Caco-2 (cell line): ENCODE results near the gene ACOX3. TPM values are rescaled to one million over a fixed set of nuclear protein-coding genes. Genes with fewer than 3 reads are reported as not detected.
"Not testable (repeated sequence)": the region's sequence is repeated elsewhere in the genome, so short reads cannot be mapped to it uniquely, and the experiment has no call there.

ENCODE experiments used
- BruUV-seq: library from RNA; stranded (reverse); fragments of 400-500 nt; replicated peaks from 2 replicates; lab custom pipeline; 2021; lab: Mats Ljungman, UMichigan
- CTCF ChIA-PET: fragments of 300-600 bp; sonication (Branson Sonifier 250); formaldehyde crosslinking; loops from one replicate; lab custom pipeline; 2022; ENCODE audit warnings: antibody characterized with exemption; lab: Charles Lee
- POLR2A ChIA-PET: fragments of 300-600 bp; sonication (Branson Sonifier 250); formaldehyde crosslinking; loops from one replicate; lab custom pipeline; 2022; ENCODE audit warnings: antibody characterized with exemption; lab: Charles Lee
- DNase-seq, 2 experiments: peaks; one replicate each; pipeline versions ENCODE4 v3.0.0 to v3.0.0-alpha.2; 2020 to 2022
- H3K27me3 ChIP-seq: replicated peaks from 2 replicates; pipeline ENCODE4 v1.6.0; 2011; ENCODE audit warnings: low read length; ENCODE audit not compliant: control insufficient read depth, insufficient read depth
- H3K36me3 ChIP-seq: 2 replicates; pipeline ENCODE4 v1.5.1; 2011; ENCODE audit warnings: low read length; ENCODE audit not compliant: control insufficient read depth, insufficient read depth
- H3K4me1 ChIP-seq: fragments of 250-450 bp; sonication (Bioruptor Pico); 2 replicates; pipeline ENCODE4 v1.5.1; 2020; ENCODE audit warnings: mild to moderate bottlenecking
- H3K4me3 ChIP-seq: 2 replicates; pipeline ENCODE4 v1.5.1; 2011; ENCODE audit warnings: low read depth, mild to moderate bottlenecking, control low read depth, low read length
- H3K9me3 ChIP-seq: fragments of 250-450 bp; sonication (Bioruptor Pico); 2 replicates; pipeline ENCODE4 v1.5.1; 2020; ENCODE audit warnings: mild to moderate bottlenecking, moderate library complexity
- H3K27ac Mint-ChIP-seq: one replicate; pipeline ENCODE4 v1.8.0; 2022; ENCODE audit warnings: mixed read lengths; ENCODE audit not compliant: unreplicated experiment
- H3K27me3 Mint-ChIP-seq: one replicate; pipeline ENCODE4 v1.8.0; 2022; ENCODE audit warnings: mixed read lengths; ENCODE audit not compliant: insufficient read depth, unreplicated experiment
- H3K36me3 Mint-ChIP-seq: one replicate; pipeline ENCODE4 v1.8.0; 2022; ENCODE audit warnings: mild to moderate bottlenecking, mixed read lengths; ENCODE audit not compliant: insufficient read depth, unreplicated experiment
- H3K4me1 Mint-ChIP-seq: one replicate; pipeline ENCODE4 v1.8.0; 2022; ENCODE audit warnings: low read depth, mixed read lengths; ENCODE audit not compliant: unreplicated experiment
- H3K4me3 Mint-ChIP-seq: one replicate; pipeline ENCODE4 v1.8.0; 2022; ENCODE audit warnings: mild to moderate bottlenecking, moderate library complexity, mixed read lengths; ENCODE audit not compliant: unreplicated experiment
- H3K9me3 Mint-ChIP-seq: one replicate; pipeline ENCODE4 v1.8.0; 2022; ENCODE audit warnings: mixed read lengths; ENCODE audit not compliant: unreplicated experiment
- intact Hi-C: fragments of 100-400 bp; cut with micrococcal nuclease; formaldehyde crosslinking; loops from one replicate; pipeline ENCODE4 v1.10.0; 2022; ENCODE audit not compliant: unreplicated experiment
- total RNA-seq: library from RNA; stranded (reverse); gene quantifications from 2 replicates; pipeline ENCODE4 v1.2.3, GENCODE V29; 2022
- TF ChIP-seq, protein P1 (sequence below), 2 experiments: fragments of 200-600 bp in 1 of 2; IDR thresholded peaks; 1 replicate in 1 of 2; 2 replicates in 1 of 2; pipeline versions ENCODE4 v1.5.1 to v1.8.0; 2011 to 2022; ENCODE audit warnings: antibody characterized with exemption in 1 of 2, control low read depth in 1 of 2, inconsistent platforms in 1 of 2, low read depth in 1 of 2, low read length in 1 of 2, mild to moderate bottlenecking in 1 of 2, moderate library complexity in 1 of 2; ENCODE audit not compliant: insufficient read depth in 1 of 2, severe bottlenecking in 1 of 2, unreplicated experiment in 1 of 2

Gene ACOX3
- total RNA-seq, 1 experiment from 2014 or later, result 11.5 TPM

DNA sequence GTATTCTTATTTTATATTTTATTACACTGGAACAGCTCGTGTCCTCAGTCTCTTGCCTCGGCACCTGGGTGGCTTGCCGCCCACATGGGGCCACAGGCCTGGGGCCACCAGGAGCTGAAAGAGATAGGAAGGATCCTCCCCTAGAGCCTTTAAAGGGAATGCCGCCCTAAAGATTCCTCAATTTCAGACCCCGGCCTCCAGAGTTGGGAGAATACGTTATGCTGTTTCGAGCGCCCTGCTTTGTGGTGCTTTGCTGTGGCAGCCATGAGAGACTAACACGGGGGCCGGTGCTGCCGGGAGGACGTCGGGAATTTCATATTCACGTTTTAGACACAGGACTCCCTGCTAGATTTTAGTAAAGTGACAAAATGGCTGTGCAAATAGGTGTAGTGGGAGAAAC, 33.2 kb downstream of the ACOX3 start:
- no peaks in the 10 kb centered on the region for H3K4me1 ChIP-seq
- H3K9me3 ChIP-seq, result no peaks in the 10 kb centered on the region
- no peak overlapping the region for H3K4me3 ChIP-seq
- ChIA-PET POLR2A (interaction anchor here (0.5 to 0.6 kb wide), 2 partner anchors 147 to 565 kb away, joined by 3 to 4 read pairs; no protein-coding TSS in a partner anchor), CTCF (interaction anchor here (1.0 to 1.6 kb wide), 2 partner anchors 165 to 231 kb away, joined by 3 to 4 read pairs; no protein-coding TSS in a partner anchor)
- Mint-ChIP-seq H3K9me3 (no peaks in the 10 kb centered on the region), H3K27me3 (no peaks in the 10 kb centered on the region), H3K27ac (no peak overlapping the region), H3K36me3 (no peaks in the 10 kb centered on the region), H3K4me1 (no peaks in the 10 kb centered on the region), H3K4me3 (no peak overlapping the region)
- DNase-seq, result no peak
- no peaks in the 10 kb centered on the region; the same call in 1 of the 2 replicates for H3K36me3 ChIP-seq
- H3K27me3 ChIP-seq, result no peaks in the 10 kb centered on the region
- BruUV-seq, result no TSS peak
- TF ChIP-seq, protein P1, sequence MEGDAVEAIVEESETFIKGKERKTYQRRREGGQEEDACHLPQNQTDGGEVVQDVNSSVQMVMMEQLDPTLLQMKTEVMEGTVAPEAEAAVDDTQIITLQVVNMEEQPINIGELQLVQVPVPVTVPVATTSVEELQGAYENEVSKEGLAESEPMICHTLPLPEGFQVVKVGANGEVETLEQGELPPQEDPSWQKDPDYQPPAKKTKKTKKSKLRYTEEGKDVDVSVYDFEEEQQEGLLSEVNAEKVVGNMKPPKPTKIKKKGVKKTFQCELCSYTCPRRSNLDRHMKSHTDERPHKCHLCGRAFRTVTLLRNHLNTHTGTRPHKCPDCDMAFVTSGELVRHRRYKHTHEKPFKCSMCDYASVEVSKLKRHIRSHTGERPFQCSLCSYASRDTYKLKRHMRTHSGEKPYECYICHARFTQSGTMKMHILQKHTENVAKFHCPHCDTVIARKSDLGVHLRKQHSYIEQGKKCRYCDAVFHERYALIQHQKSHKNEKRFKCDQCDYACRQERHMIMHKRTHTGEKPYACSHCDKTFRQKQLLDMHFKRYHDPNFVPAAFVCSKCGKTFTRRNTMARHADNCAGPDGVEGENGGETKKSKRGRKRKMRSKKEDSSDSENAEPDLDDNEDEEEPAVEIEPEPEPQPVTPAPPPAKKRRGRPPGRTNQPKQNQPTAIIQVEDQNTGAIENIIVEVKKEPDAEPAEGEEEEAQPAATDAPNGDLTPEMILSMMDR (IDR thresholded peaks at IDR 0.05; ENCODE audit: insufficient read depth in 1 of 2, low read depth in 1 of 2, low read length in 1 of 2, severe bottlenecking in 1 of 2, unreplicated experiment in 1 of 2), result no peak
- intact Hi-C loops, result no loop called here

DNA sequence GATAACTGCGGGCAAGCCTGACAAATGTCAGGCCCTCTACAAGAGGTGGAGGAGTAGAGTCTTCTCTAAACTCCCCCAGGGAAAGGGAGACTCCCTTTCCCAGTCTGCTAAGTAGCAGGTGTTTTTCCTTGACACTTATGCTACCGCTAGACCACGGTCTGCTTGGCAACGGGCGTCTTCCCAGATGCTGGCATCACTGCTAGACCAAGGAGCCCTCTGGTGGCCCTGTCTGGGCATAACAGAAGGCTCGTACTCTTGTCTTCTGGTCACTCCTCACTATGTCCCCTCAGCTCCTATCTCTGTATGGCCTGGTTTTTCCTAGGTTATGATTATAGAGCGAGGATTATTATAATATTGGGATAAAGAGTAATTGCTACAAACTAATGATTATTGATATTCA, 33.6 kb downstream of the ACOX3 start:
- H3K4me1 ChIP-seq, H3K4me1 Mint-ChIP-seq, H3K27me3 Mint-ChIP-seq, intact Hi-C loops, H3K27me3 ChIP-seq, H3K27ac Mint-ChIP-seq, H3K36me3 ChIP-seq, H3K9me3 ChIP-seq, H3K9me3 Mint-ChIP-seq, BruUV-seq, H3K4me3 ChIP-seq, H3K36me3 Mint-ChIP-seq, H3K4me3 Mint-ChIP-seq: not testable (repeated sequence)
- CTCF ChIA-PET, result interaction anchor here (1.0 to 1.6 kb wide), 2 partner anchors 164 to 230 kb away, joined by 3 to 4 read pairs; no protein-coding TSS in a partner anchor
- TF ChIP-seq, protein P1 (IDR thresholded peaks at IDR 0.05; ENCODE audit: insufficient read depth in 1 of 2, low read depth in 1 of 2, low read length in 1 of 2, severe bottlenecking in 1 of 2, unreplicated experiment in 1 of 2), result peak in 1 of 2 experiments; percentile 21
- POLR2A ChIA-PET, result interaction anchor here (0.6 kb wide), 1 partner anchor 146 kb away, joined by 3 read pairs; no protein-coding TSS in a partner anchor
- DNase-seq, result peak in 1 of 2 experiments; percentile 33

DNA sequence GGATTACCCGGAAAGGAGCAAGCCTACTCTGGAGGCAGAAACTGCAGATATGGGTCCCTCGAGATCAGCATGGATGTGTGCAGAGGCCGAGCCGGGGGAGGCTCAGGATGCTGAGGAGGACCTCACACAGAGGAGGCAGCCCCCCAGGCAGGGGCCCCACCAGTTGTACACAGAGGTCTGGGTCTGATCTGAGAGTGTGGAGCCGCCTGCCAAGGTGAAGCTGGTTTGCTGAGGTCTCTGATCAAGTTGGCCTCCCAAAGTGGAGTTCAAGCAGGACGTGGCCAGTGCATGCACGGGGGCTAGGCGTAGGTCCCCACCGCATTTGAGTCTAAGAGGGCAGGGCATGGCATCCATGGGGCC, 35.0 kb downstream of the ACOX3 start:
- BruUV-seq, result no TSS peak
- Histone ChIP-seq H3K4me3 (no peak overlapping the region), H3K9me3 (no peaks in the 10 kb centered on the region), H3K27me3 (no peaks in the 10 kb centered on the region), H3K4me1 (no peaks in the 10 kb centered on the region), H3K36me3 (no peaks in the 10 kb centered on the region; the same call in 1 of the 2 replicates)
- Mint-ChIP-seq H3K9me3 (no peaks in the 10 kb centered on the region), H3K4me1 (no peaks in the 10 kb centered on the region), H3K36me3 (no peaks in the 10 kb centered on the region), H3K4me3 (no peak overlapping the region), H3K27me3 (no peaks in the 10 kb centered on the region), H3K27ac (no peak overlapping the region)
- CTCF ChIA-PET, result no interaction called here
- TF ChIP-seq, protein P1 (IDR thresholded peaks at IDR 0.05; ENCODE audit: insufficient read depth in 1 of 2, low read depth in 1 of 2, low read length in 1 of 2, severe bottlenecking in 1 of 2, unreplicated experiment in 1 of 2), result no peak
- POLR2A ChIA-PET, result no interaction called here
- intact Hi-C loops, result no loop called here
- DNase-seq, result no peak
